OCI-LY1 (cell line): ENCODE results near the gene CHN1.

Experiments
- H2AFZ ChIP-seq: fragments of 200-600 bp; sonication (generic), shearing (Covaris generic); 2 replicates; pipeline ENCODE4 v1.6.0; 2014; ENCODE audit warnings: antibody characterized with exemption, mild to moderate bottlenecking, low read length
- H3F3A ChIP-seq: fragments of 200-600 bp; sonication (generic), shearing (Covaris generic); 2 replicates; pipeline ENCODE4 v1.6.0; 2014; ENCODE audit warnings: mild to moderate bottlenecking, antibody characterized with exemption, low read length, moderate library complexity; ENCODE audit not compliant: insufficient read depth
- H3K27ac ChIP-seq: fragments of 200-600 bp; sonication (generic); 2 replicates; pipeline ENCODE4 v1.5.1; 2014; ENCODE audit warnings: low read length, mixed run types, mild to moderate bottlenecking, low read depth; ENCODE audit not compliant: poor library complexity, severe bottlenecking
- H3K27me3 ChIP-seq: fragments of 200-600 bp; sonication (generic); 2 replicates; pipeline ENCODE4 v1.6.0; 2014; ENCODE audit warnings: antibody characterized with exemption, mild to moderate bottlenecking, low read length, moderate library complexity; ENCODE audit not compliant: insufficient read depth
- H3K36me3 ChIP-seq: fragments of 200-600 bp; sonication (generic); 2 replicates; pipeline ENCODE4 v1.6.1; 2014; ENCODE audit warnings: mild to moderate bottlenecking, antibody characterized with exemption, low read length, moderate library complexity, mixed read lengths; ENCODE audit not compliant: insufficient read depth
- H3K4me1 ChIP-seq: fragments of 200-600 bp; sonication (generic); 2 replicates; pipeline ENCODE4 v1.5.1; 2014; ENCODE audit warnings: mild to moderate bottlenecking, low read length, moderate library complexity; ENCODE audit not compliant: insufficient read depth, severe bottlenecking
- H3K4me2 ChIP-seq: fragments of 200-600 bp; sonication (generic), shearing (Covaris generic); 2 replicates; pipeline ENCODE4 v1.6.1; 2014; ENCODE audit warnings: low read length
- H3K4me3 ChIP-seq: fragments of 200-600 bp; sonication (generic); 2 replicates; pipeline ENCODE4 v1.5.1; 2014; ENCODE audit warnings: low read length, low read depth, mild to moderate bottlenecking, mixed read lengths; ENCODE audit not compliant: poor library complexity, severe bottlenecking
- H3K79me2 ChIP-seq: fragments of 200-600 bp; shearing (Covaris generic); 2 replicates; pipeline ENCODE4 v1.6.1; 2016; ENCODE audit warnings: mixed run types, low read length, mixed read lengths; ENCODE audit not compliant: insufficient read depth
- H3K9ac ChIP-seq: fragments of 200-600 bp; sonication (generic), shearing (Covaris generic); 2 replicates; pipeline ENCODE4 v1.6.1; 2014; ENCODE audit warnings: mild to moderate bottlenecking, low read length, mixed read lengths
- H3K9me2 ChIP-seq: fragments of 200-600 bp; sonication (generic), shearing (Covaris generic); 2 replicates; pipeline ENCODE4 v1.6.1; 2014; ENCODE audit warnings: low read depth, mild to moderate bottlenecking, low read length, mixed read lengths
- H3K9me3 ChIP-seq: fragments of 200-600 bp; shearing (Covaris generic); 2 replicates; pipeline ENCODE4 v1.6.1; 2014; ENCODE audit warnings: low read length, mixed read lengths
- H4K20me1 ChIP-seq: fragments of 200-600 bp; sonication (generic), shearing (Covaris generic); 2 replicates; pipeline ENCODE4 v1.6.0; 2016; ENCODE audit warnings: mild to moderate bottlenecking, low read length; ENCODE audit not compliant: insufficient read depth
- CTCF ChIP-seq: fragments of 200-600 bp; sonication (generic), shearing (Covaris generic); IDR thresholded peaks from 2 replicates; pipeline ENCODE4 v1.5.1; 2017; ENCODE audit warnings: mild to moderate bottlenecking, antibody characterized with exemption, low read length, moderate library complexity, mixed read lengths
- EZH2 ChIP-seq: fragments of 200-600 bp; sonication (generic), shearing (Covaris generic); IDR thresholded peaks from 2 replicates; pipeline ENCODE4 v1.8.0; 2017; ENCODE audit warnings: borderline replicate concordance, mixed run types, mild to moderate bottlenecking, antibody characterized with exemption, low read length, moderate library complexity, mixed read lengths

The CHN1 gene

GRCh38 chr2:175010848-175011254, 5.7 kb upstream of the CHN1 start:
- no peak overlapping the region for H3K9ac ChIP-seq
- TF ChIP-seq CTCF (no peak), EZH2 (no peak)

GRCh38 chr2:175009917-175010621, 4.9 kb upstream of the CHN1 start:
- Histone ChIP-seq H3K9me3 (no peaks in the 10 kb centered on the region), H3K27me3 (no peaks in the 10 kb centered on the region), H3K27ac (no peak overlapping the region), H3K4me3 (no peak overlapping the region), H3K79me2 (no peaks in the 10 kb centered on the region), H3K4me1 (no peaks in the 10 kb centered on the region), H3K9me2 (no peaks in the 10 kb centered on the region), H3K4me2 (no peak overlapping the region), H3F3A (no peaks in the 10 kb centered on the region), H3K36me3 (no peaks in the 10 kb centered on the region), H4K20me1 (no peaks in the 10 kb centered on the region), H3K9ac (no peak overlapping the region), H2AFZ (no peak overlapping the region)
- TF ChIP-seq EZH2 (no peak), CTCF (no peak)

More at GRCh38 chr2:175010848-175011254, 5.7 kb upstream of the CHN1 start:
- no peaks in the 10 kb centered on the region for H3K79me2 ChIP-seq
- H3K27ac ChIP-seq: no peak overlapping the region
- H3K36me3 ChIP-seq: no peaks in the 10 kb centered on the region
- no peaks in the 10 kb centered on the region for H3F3A ChIP-seq
- H3K9me2 ChIP-seq: no peaks in the 10 kb centered on the region
- no peaks in the 10 kb centered on the region for H4K20me1 ChIP-seq
- H3K4me1 ChIP-seq: no peaks in the 10 kb centered on the region
- no peaks in the 10 kb centered on the region for H3K27me3 ChIP-seq
- no peak overlapping the region for H3K4me2 ChIP-seq
- no peak overlapping the region for H3K4me3 ChIP-seq
- no peaks in the 10 kb centered on the region for H3K9me3 ChIP-seq
- no peak overlapping the region for H2AFZ ChIP-seq

- Histone ChIP-seq H3K27me3 (no peaks in the 10 kb centered on the region), H3K27ac (no peak overlapping the region), H2AFZ (no peak overlapping the region), H3K4me1 (peaks cover 3% of the 10 kb centered on the region), H3K9ac (no peak overlapping the region), H3K4me2 (no peak overlapping the region), H4K20me1 (no peaks in the 10 kb centered on the region), H3K4me3 (no peak overlapping the region), H3K9me3 (no peaks in the 10 kb centered on the region), H3K36me3 (no peaks in the 10 kb centered on the region), H3K9me2 (no peaks in the 10 kb centered on the region), H3F3A (no peaks in the 10 kb centered on the region), H3K79me2 (no peaks in the 10 kb centered on the region)
- TF ChIP-seq EZH2 (no peak), CTCF (no peak)
Measured at GRCh38 chr2:175008801-175009495, 3.8 kb upstream of the CHN1 start.
